NCI-H187 (cell line): ENCODE measurements around the gene GDE1.
"Not testable (repeated sequence)": the region's sequence is repeated elsewhere in the genome, so short reads cannot be mapped to it uniquely, and the experiment has no call there.

ENCODE experiments used
- DNase-seq, 2 experiments: peaks; one replicate each; lab custom pipeline; 2025; lab: John Stamatoyannopoulos, UW

GDE1 gene

GRCh38 chr16:19521471-19522396, at the start of gene GDE1:
Gene GDE1, minus strand, starts transcription at chr16:19522098. Its CDS starts 134 bp downstream, at chr16:19521964.
- DNase-seq = peak; percentile 62 to 64

- no peak for DNase-seq
Measured at GRCh38 chr16:19567560-19567959, 45.7 kb upstream of the GDE1 start.

- DNase-seq = no peak
Measured at GRCh38 chr16:19566362-19566761, 44.5 kb upstream of the GDE1 start.

- DNase-seq = no peak
Measured at GRCh38 chr16:19563377-19563776, 41.5 kb upstream of the GDE1 start.

- DNase-seq = no peak
Measured at GRCh38 chr16:19560078-19560477, 38.2 kb upstream of the GDE1 start.

GRCh38 chr16:19559242-19559910, 37.5 kb upstream of the GDE1 start:
- DNase-seq = no peak

GRCh38 chr16:19555938-19556771, 34.3 kb upstream of the GDE1 start:
- no peak for DNase-seq

- peak; percentile 73 to 88 for DNase-seq
Measured at GRCh38 chr16:19555186-19555937, 33.5 kb upstream of the GDE1 start, which contains the start of gene VPS35L. Gene VPS35L, plus strand, starts transcription at chr16:19555703. Its CDS starts 27 bp downstream, at chr16:19555730.

- DNase-seq = no peak
Measured at GRCh38 chr16:19549673-19550072, 27.8 kb upstream of the GDE1 start.

- DNase-seq = no peak
Measured at GRCh38 chr16:19548144-19548543, 26.2 kb upstream of the GDE1 start.

GRCh38 chr16:19543278-19543996, 21.5 kb upstream of the GDE1 start:
- not testable (repeated sequence) for DNase-seq

GRCh38 chr16:19542138-19542821, 20.4 kb upstream of the GDE1 start:
- peak in 1 of 2 experiments; percentile 62 for DNase-seq

- DNase-seq = no peak
Measured at GRCh38 chr16:19540241-19540970, 18.5 kb upstream of the GDE1 start.

- DNase-seq = no peak
Measured at GRCh38 chr16:19532601-19533000, 10.7 kb upstream of the GDE1 start.

- DNase-seq = no peak
Measured at GRCh38 chr16:19528666-19529065, 6.8 kb upstream of the GDE1 start.

GRCh38 chr16:19527161-19527560, 5.3 kb upstream of the GDE1 start:
- no peak for DNase-seq

- DNase-seq = no peak
Measured at GRCh38 chr16:19525385-19525723, 3.5 kb upstream of the GDE1 start.

- DNase-seq = peak in 1 of 2 experiments; percentile 36
Measured at GRCh38 chr16:19524616-19525384, 2.9 kb upstream of the GDE1 start.

- DNase-seq = no peak
Measured at GRCh38 chr16:19524356-19524615, 2.4 kb upstream of the GDE1 start.
